HG03103 (cell line): ENCODE data around the gene MYL6.
"Not testable (repeated sequence)": the region's sequence is repeated elsewhere in the genome, so short reads cannot be mapped to it uniquely, and the experiment has no call there.

Experiments used
- ATAC-seq: cut with Tn5 transposase; IDR thresholded peaks from one replicate; pipeline ENCODE4 v1.9.1; 2021; ENCODE audit warnings: low read depth; ENCODE audit not compliant: unreplicated experiment

The MYL6 gene

DNA sequence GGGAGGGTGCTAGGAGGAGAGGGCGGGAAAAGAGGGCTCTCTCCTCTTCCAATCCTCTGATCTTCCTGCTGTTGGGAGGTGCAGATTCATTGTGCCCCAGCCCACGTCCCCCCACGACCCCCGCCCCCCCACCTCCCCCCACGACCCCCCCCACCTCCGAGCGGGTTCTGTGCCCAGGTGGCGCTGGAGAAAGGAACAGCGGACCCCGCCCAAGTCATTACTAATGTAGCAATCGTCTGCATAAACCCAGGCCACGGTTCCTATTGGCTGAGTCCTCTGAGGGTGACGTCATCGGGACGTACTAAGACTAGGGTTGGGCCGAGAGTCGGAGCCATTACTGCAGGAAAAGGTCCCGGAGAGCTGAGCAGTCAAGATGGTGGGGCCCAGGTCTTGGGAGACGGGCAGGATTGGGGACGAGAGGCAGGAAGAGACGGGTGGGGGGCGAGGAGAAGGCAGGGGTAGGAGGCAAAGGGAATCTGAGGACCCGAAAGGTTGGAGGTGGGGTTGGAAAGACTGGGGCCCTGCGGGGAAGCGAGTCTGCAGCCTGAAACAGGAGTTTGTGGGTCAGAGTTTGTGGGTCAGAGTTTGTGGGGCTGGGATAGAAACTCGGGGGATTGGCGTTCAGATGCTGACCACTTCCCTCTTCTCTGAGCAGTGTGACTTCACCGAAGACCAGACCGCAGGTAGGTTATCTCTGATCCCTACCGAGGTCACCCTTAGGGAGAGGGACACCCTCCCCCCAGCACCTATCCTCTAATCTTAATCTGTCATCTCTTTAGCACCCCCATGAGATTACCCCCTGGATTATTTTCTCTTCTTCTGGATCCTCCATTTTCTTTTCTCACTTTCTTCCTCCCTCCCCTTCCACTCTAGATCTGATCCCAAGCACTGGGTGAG lies at the start of gene MYL6:
MYL6 (plus strand) TSS at position 331 of the 897 bp plus-strand sequence; CDS start at position 374, 43 bp downstream.
- peak; percentile 65 for ATAC-seq

DNA sequence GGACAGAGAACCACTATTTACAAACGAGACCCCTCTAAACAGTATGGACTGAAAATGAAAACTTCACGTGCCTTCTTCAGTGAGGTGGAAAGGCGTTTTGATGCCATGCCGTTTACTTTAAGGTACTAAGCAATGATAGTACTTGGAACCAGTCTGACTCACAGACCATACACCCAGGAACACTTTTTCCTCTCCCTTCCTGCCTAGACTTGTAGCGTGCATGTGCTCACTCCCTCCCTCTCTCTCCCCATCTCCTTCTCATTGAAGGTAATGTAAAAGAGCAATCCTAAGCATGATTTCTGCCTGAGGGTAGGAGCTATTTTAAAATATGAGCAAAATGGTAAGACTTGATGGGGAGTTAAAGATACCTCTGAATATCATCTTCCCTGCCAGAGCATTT lies 47.6 kb upstream of the MYL6 start:
- no peak for ATAC-seq

DNA sequence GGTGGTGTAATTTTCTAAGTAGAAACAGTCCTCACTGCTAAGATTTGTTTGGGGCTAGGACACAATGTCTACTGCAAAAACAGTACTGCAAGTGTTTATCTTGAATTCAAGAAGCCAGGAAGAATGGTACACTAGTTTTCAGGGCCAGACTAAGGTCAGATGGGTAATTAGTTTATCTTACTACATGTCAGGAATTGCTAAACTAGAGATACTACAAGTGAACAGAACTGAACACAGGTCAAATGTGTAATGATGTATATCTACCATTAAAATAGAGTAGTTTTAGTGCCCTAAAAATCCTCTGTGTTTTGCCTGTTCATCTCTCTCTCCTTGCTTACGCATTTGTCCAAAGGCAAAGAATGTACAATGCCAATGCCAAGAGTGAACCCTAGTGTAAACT lies 44.1 kb upstream of the MYL6 start:
- no peak for ATAC-seq

DNA sequence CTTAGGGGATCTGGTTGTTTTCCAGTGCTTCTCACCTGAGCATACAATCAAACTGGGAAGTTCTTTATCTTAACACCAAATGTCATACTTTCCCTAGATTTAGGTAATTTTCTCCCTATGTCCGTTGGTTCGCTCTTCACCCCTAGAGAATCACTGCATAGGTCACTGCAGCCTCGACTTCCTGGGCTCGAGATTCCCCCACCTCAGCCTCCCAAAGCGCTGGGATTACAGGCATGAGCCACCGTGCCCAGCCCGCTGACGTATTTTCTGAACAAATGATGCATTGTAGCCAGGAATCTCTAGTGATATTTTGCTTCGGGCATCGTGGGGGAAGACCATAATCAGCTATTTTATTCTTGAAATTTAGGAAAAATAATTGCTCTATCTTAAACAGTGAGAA lies 42.8 kb upstream of the MYL6 start:
- ATAC-seq, result no peak

DNA sequence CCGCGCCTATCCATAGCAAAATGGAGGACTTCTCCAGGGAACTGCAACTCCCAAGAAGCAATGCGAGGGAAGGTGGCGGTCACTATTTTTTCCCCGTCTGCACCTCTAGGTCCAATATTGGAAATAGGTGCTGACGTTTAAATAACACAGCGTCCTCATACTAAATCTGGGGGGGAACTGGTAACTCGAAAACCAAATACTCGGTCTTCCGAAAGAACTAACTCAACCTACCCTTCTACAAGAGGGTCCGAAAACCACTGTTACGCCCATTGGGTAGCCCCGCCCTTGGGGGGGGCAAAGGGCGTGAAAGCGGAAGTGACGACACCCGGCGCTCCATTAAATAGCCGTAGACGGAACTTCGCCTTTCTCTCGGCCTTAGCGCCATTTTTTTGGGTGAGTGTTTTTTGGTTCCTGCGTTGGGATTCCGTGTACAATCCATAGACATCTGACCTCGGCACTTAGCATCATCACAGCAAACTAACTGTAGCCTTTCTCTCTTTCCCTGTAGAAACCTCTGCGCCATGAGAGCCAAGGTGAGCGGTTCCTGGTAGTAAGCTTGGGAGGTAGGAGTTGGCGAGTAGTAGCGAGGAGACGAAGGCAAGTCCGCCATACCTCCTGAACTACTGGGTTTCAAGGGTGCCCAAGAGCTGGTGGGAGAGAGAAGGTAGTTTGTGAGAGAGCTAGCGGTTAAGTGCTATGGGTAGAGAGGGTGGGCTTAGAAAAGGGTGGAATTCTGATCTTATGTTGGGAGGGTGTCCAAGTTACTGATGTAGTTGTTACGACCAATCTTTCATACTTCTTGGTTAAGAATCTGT lies 41.7 kb upstream of the MYL6 start, which contains the start of gene RPL41:
RPL41 (plus strand) TSS at position 367 of the 815 bp plus-strand sequence.
- ATAC-seq, result no peak

DNA sequence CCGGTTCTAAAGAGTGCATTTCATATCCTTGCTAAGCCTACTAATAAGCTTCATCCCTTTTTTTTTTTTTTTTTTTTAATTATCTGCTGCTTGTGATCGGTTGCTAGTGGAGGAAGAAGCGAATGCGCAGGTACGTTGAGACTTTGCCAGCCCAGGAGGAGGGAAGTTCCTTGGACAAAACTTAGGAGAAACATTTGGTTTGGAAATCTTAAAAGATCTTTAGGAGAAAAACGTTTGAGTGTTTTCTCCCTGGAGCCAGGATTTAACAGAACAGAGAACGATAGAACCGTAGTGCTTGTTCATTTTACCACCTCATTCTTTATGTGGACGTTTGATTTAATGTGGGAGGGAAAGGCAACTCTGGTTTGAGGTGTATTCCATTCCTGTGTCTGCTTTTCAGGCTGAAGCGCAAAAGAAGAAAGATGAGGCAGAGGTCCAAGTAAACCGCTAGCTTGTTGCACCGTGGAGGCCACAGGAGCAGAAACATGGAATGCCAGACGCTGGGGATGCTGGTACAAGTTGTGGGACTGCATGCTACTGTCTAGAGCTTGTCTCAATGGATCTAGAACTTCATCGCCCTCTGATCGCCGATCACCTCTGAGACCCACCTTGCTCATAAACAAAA lies 41.0 kb upstream of the MYL6 start:
- not testable (repeated sequence) for ATAC-seq

DNA sequence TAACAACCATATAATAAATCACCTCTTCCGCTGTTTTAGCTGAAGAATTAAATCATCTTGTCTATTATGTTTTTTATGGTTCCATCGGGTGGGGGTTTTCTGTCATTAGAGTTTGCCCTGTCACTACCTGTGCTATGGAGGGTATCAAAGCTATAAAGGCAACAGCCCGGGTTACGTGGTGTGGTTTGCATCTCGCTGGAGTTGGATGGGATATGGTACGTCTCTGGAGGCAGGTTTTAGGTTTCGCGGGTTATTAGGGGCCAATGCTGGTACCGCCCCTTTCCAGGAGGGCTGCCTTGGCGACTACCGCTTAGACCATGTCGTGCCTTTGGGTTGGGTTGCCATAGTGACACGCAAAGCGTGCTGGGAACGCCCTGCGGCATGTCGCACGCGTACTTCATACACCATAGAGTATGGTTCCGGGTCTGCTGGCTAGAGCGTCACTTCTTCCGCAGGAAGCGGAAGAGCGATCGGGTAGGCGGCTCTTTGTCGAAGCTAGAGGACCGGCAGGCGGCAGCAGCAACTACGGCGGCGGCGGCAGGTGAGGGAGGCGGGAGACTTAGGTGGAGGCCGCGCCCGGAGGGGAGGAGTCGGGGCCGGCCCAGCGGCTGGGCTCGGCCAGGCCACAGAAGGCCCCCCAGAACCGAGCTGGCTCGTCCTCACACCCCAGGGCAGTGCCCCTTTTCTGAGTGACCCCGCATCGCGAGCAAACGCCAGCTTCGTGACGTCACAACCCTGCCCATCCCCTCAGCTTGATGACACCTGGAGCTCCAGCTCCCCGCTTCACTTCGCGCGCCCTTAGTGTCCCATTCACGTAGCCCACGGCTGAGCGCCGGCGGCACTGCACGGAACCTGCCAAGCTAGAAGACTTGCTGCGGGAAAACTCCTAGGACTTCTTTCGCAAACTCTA lies 40.1 kb upstream of the MYL6 start, which contains the start of gene ZC3H10:
ZC3H10 (plus strand) TSS at position 489 of the 910 bp plus-strand sequence. CDS start 2,297 bp downstream, outside the sequence.
- peak; percentile 79 for ATAC-seq

DNA sequence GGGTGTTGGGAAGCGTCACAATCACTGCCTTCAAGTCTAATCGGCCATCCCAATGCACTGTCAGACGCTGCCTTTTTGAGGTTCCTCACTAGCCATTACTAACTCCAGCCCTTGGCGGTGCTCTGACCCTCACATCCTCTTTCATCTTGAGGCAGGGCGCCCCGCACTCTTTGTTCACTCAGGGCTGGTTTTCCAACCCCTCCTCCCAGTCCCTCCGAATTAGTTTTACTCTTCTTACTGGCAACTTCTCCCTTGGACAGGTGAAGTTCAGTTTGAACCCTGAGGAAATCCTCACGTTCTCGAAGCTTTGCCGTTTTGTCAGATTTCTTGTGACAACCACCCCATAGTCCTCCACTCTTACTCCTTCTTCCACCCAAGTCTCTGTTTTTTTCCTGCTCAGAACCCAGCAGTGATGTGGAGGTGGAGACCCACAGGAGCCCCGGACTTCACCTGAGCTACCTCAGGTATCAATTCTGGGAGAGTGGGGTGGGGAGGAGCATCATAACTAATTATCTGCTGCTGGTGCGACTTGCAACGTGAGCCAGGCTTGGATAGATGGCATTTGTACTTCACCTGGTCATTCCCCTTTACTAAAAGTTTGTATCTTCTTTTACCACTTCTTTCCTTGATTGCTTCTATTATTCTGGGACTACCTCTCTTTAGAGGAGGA lies 39.3 kb upstream of the MYL6 start:
- no peak for ATAC-seq

DNA sequence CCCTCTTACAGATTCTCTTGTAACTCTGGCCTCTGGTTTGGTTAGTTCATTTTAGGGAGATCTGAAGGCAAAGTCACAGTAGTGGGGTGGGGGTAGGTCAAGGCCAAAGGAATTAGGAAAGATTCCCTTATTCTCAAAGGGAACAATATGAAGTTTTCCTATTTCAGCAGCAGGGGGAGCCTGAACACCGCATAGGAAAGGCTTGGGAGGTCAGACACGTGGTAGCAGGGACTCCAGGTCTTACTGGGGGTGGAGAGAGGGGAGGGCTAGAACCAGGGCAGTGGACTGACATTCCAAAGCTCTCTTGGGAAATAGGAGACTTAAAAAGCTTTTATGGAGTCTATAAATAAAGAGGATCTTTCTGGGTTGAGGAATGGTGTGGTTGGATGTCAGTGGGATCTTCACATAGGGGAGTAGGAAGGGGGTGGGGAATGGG lies 38.8 kb upstream of the MYL6 start:
- no peak for ATAC-seq

DNA sequence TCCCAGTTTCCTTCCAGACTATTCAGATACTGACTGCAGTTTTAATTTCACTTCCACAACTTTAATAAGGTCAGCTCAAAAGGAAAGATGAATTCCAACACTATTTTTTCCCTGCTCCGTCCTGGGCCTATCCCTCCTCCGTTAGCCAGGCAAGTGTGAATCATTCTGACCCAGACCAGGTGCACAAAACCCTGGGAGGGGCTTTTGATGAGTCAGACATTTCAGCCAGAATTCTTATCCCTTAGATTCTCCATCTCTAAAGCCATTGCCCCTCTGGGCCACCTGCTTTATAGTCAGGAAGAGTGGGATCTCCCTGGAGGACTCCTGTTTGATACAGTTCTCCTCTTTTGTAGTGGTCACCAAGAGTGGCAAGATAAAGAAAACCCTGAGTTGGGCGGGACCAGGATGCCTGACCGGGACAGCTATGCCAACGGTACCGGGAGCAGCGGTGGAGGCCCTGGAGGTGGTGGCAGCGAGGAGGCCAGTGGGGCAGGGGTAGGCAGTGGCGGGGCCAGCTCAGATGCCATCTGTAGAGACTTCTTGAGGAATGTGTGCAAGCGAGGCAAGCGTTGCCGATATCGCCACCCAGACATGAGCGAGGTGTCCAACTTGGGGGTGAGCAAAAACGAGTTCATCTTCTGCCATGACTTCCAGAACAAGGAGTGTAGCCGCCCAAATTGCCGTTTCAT lies 37.9 kb upstream of the MYL6 start:
- no peak for ATAC-seq

DNA sequence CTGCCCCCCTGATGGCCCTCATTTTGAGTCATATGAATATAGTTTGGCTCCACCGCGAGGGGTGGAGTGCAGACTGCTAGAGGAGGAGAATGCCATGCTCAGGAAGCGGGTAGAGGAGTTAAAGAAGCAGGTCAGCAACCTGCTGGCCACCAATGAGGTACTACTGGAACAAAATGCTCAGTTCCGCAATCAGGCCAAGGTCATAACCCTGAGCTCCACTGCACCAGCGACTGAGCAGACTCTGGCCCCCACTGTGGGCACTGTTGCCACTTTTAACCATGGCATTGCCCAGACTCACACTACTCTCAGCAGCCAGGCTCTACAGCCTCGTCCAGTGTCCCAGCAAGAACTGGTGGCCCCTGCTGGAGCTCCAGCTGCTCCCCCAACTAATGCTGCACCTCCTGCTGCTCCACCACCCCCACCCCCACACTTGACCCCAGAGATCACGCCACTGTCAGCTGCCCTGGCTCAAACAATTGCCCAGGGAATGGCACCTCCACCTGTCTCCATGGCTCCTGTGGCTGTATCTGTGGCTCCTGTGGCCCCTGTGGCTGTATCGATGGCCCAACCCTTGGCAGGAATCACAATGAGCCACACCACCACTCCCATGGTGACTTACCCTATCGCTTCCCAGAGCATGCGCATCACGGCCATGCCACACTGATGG lies 36.8 kb upstream of the MYL6 start:
- no peak for ATAC-seq

DNA sequence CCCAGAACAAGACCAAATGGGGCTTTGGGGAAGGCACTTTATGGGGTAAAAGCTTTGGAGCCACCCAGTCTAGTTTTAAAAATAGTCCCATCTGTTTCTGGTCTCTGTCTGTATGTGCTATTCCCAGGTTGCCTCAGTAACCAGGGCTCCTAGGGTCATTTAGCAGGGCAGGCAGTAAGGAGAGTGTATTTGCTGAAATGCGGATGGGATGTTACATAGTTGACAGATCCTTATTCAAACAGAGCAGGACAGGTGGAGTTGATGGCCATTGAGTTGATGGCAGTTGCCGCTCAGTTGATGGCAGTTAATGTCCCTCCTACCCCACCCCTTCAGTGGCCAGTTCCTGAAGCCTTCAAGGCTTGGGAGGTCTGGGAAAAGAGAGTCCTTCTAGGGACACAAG lies 35.5 kb upstream of the MYL6 start:
- no peak for ATAC-seq

DNA sequence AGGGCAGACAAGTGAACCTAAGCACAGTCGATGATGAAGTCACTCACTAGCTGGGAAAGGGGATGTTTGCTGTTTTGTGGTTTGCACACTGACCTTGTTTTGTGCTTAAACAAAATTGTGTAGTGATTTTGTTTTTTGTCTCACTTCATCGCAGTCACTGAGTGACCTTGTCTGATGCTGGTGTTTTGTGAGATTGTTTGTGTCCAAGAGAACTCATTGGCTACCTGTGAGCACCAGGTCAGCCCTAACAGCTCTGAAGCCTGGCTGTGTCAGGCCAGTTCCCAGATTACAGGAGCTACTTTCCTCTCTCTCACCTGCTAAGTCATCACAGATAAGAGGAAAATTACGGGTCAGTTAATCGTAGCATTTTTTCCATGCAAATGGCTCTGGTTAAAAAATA lies 34.0 kb upstream of the MYL6 start:
- no peak for ATAC-seq

DNA sequence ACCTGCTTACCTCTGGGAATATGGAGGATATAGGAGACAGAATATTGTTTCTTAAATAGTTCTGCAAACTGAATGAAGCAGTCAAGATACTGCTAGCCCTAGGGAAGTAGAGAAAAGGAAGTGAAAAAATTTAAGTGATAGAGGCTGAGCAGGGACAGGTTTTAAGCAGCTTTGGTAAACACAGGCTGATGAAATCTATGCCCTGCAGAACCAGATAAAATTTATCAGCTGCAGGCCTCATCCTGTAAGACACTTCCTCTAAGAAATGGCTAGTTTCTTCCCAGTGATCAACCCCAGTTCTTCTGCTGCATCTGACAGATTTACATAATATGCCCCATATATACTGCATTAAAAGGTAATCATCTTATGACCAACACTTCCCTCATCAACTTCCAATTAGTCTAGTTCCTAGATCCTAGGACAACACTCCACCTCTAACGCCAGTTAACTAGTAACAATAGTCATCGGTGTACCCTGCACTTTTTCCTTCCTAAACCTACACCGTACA lies 31.4 kb upstream of the MYL6 start:
- ATAC-seq, result no peak

DNA sequence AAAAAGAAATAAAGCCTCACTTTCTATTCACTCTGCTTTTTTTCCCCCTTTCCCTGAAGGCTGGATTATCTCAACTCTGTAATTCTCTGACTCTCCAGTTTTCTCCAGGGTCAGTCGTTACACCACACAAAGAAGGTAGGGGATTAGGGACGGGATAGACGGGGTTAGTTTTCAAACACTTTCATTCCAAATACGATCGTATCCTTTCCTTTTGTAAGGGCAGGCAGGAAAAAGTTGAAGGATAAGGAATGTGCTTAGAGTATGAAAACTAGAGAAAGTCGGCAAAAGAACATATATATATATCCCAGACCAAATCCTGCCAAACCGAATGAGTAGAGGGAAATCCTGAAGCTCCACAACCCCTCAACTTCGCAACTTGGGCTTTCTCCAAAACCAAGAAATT lies 30.7 kb upstream of the MYL6 start:
- no peak for ATAC-seq

DNA sequence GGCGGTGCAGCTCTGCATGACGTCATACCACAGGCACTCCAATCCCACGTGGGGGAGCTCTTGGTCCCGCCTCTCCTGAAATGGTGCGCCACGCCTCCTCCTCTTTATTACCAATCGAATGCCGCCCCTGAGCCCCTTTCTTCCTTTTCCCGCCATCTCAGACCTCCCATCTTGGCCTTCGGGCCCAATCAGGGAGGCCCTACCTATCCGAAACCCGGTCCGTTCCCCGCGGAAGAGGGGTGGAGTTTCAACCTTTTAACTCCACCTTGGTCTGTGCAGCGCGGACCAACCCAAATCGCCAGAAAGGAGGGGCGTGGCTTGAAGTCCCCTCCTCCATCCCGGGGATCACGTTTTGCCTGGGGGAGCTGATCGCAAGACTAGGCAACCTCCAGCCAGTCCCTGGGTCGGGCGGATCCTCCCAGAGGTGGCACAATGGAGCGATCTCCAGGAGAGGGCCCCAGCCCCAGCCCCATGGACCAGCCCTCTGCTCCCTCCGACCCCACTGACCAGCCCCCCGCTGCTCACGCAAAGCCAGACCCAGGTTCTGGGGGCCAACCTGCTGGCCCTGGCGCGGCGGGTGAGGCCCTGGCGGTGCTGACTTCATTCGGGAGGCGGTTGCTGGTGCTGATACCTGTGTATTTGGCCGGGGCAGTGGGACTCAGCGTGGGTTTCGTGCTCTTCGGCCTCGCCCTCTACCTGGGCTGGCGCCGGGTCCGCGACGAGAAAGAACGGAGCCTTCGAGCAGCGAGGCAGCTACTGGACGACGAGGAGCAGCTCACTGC lies 30.1 kb upstream of the MYL6 start, which contains the start of gene ESYT1:
ESYT1 (plus strand) TSS at position 380 of the 782 bp plus-strand sequence; CDS start at position 433, 53 bp downstream.
- ATAC-seq, result peak; percentile 85

DNA sequence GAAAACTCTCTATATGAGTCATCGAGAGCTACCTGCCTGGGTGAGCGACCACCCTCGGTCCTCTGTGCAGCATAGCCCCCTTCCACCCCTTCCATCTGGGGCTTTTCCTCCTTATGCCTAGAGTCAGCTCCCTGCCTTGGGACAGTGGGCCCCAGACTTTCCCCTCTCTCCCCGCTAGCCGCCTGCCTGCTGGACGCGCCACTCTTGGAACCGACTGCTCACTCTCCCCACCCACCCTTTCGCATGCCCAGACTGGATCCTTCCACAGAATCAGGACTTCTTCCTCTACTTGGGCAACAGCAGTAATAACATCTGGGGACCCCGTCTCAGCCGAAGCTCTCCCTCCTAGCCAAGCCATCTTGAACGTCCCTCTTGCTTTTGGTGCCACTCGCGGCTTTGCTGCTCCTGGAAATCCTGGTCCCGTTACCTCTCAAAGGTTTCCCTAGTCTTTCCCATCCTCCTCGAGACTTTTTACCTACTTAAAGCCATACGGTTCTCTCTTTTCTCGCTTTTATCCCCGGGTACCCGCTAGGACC lies 29.4 kb upstream of the MYL6 start:
- ATAC-seq, result no peak
